HUES6 (cell line): ENCODE data around the gene INTS6.

Experiments used
- H3K27ac ChIP-seq: 2 replicates; pipeline ENCODE4 v1.7.0; 2013; ENCODE audit warnings: low read depth, mild to moderate bottlenecking, low read length, inconsistent platforms
- H3K27me3 ChIP-seq: 2 replicates; pipeline ENCODE4 v1.6.1; 2013; ENCODE audit warnings: low read length; ENCODE audit not compliant: control insufficient read depth, insufficient read depth
- H3K36me3 ChIP-seq: 2 replicates; pipeline ENCODE4 v1.6.1; 2013; ENCODE audit warnings: low read length; ENCODE audit not compliant: control insufficient read depth, insufficient read depth
- H3K4me1 ChIP-seq: 2 replicates; pipeline ENCODE4 v1.6.1; 2013; ENCODE audit warnings: low read length; ENCODE audit not compliant: control insufficient read depth, insufficient read depth
- H3K4me3 ChIP-seq: 2 replicates; pipeline ENCODE4 v1.5.1; 2013; ENCODE audit warnings: low read depth, low read length
- H3K9ac ChIP-seq: one replicate; pipeline ENCODE4 v1.6.1; 2013; ENCODE audit warnings: mild to moderate bottlenecking, low read length
- H3K9me3 ChIP-seq: 2 replicates; pipeline ENCODE4 v1.6.1; 2013; ENCODE audit warnings: low read depth, low read length; ENCODE audit not compliant: control insufficient read depth, insufficient read depth

Gene INTS6

GRCh38 chr13:51452361-51453206, at the start of gene INTS6:
Gene INTS6, minus strand, starts transcription at chr13:51453036. Its CDS starts 511 bp downstream, at chr13:51452525.
- Histone ChIP-seq H3K9me3 (peaks cover 13% of the 10 kb centered on the region; the same call in 1 of the 2 replicates), H3K27me3 (no peaks in the 10 kb centered on the region), H3K36me3 (peaks cover 44% of the 10 kb centered on the region), H3K27ac (peak within 1 kb of the TSS; percentile 92), H3K4me1 (no peaks in the 10 kb centered on the region; the same call in 1 of the 2 replicates), H3K4me3 (peak within 1 kb of the TSS; percentile 94), H3K9ac (peak within 1 kb of the TSS; percentile 96)

GRCh38 chr13:51502153-51502651, 49.4 kb upstream of the INTS6 start:
- Histone ChIP-seq H3K4me1 (no peaks in the 10 kb centered on the region), H3K9me3 (no peaks in the 10 kb centered on the region), H3K4me3 (no peak overlapping the region), H3K9ac (no peak overlapping the region), H3K27me3 (no peaks in the 10 kb centered on the region), H3K36me3 (no peaks in the 10 kb centered on the region), H3K27ac (no peak overlapping the region)

- Histone ChIP-seq H3K27me3 (no peaks in the 10 kb centered on the region), H3K4me1 (no peaks in the 10 kb centered on the region), H3K27ac (no peak overlapping the region), H3K9me3 (no peaks in the 10 kb centered on the region), H3K4me3 (no peak overlapping the region), H3K36me3 (no peaks in the 10 kb centered on the region), H3K9ac (no peak overlapping the region)
Observed at GRCh38 chr13:51501592-51502152, 48.8 kb upstream of the INTS6 start.

- Histone ChIP-seq H3K36me3 (no peaks in the 10 kb centered on the region), H3K9me3 (no peaks in the 10 kb centered on the region), H3K4me3 (no peak overlapping the region), H3K4me1 (no peaks in the 10 kb centered on the region), H3K27ac (no peak overlapping the region), H3K9ac (no peak overlapping the region), H3K27me3 (no peaks in the 10 kb centered on the region)
Observed at GRCh38 chr13:51501096-51501495, 48.3 kb upstream of the INTS6 start.

- no peak overlapping the region for H3K9ac ChIP-seq
- H3K9me3 ChIP-seq = no peaks in the 10 kb centered on the region
- H3K4me1 ChIP-seq = no peaks in the 10 kb centered on the region
- H3K27me3 ChIP-seq = no peaks in the 10 kb centered on the region
- no peaks in the 10 kb centered on the region for H3K36me3 ChIP-seq
- no peak overlapping the region for H3K4me3 ChIP-seq
- no peak overlapping the region for H3K27ac ChIP-seq
Observed at GRCh38 chr13:51500687-51501086, 47.9 kb upstream of the INTS6 start.

- H3K9ac ChIP-seq = no peak overlapping the region
- no peaks in the 10 kb centered on the region for H3K27me3 ChIP-seq
- no peaks in the 10 kb centered on the region for H3K4me1 ChIP-seq
- H3K27ac ChIP-seq = no peak overlapping the region
- no peaks in the 10 kb centered on the region for H3K9me3 ChIP-seq
- H3K4me3 ChIP-seq = no peak overlapping the region
- H3K36me3 ChIP-seq = no peaks in the 10 kb centered on the region
Observed at GRCh38 chr13:51499841-51500240, 47.0 kb upstream of the INTS6 start.

- no peaks in the 10 kb centered on the region for H3K27me3 ChIP-seq
- H3K9me3 ChIP-seq = no peaks in the 10 kb centered on the region
- no peak overlapping the region for H3K9ac ChIP-seq
- H3K27ac ChIP-seq = no peak overlapping the region
- no peaks in the 10 kb centered on the region for H3K36me3 ChIP-seq
- H3K4me3 ChIP-seq = no peak overlapping the region
- H3K4me1 ChIP-seq = no peaks in the 10 kb centered on the region
Observed at GRCh38 chr13:51495316-51495715, 42.5 kb upstream of the INTS6 start.

- H3K9me3 ChIP-seq = no peaks in the 10 kb centered on the region
- no peaks in the 10 kb centered on the region for H3K27me3 ChIP-seq
- H3K9ac ChIP-seq = no peak overlapping the region
- H3K27ac ChIP-seq = no peak overlapping the region
- no peaks in the 10 kb centered on the region for H3K4me1 ChIP-seq
- no peak overlapping the region for H3K4me3 ChIP-seq
- no peaks in the 10 kb centered on the region for H3K36me3 ChIP-seq
Observed at GRCh38 chr13:51494156-51494555, 41.3 kb upstream of the INTS6 start.

- no peak overlapping the region for H3K27ac ChIP-seq
- no peaks in the 10 kb centered on the region for H3K27me3 ChIP-seq
- no peaks in the 10 kb centered on the region for H3K9me3 ChIP-seq
- no peaks in the 10 kb centered on the region for H3K4me1 ChIP-seq
- H3K36me3 ChIP-seq = no peaks in the 10 kb centered on the region
- no peak overlapping the region for H3K4me3 ChIP-seq
- no peak overlapping the region for H3K9ac ChIP-seq
Observed at GRCh38 chr13:51488212-51488611, 35.4 kb upstream of the INTS6 start.

GRCh38 chr13:51481656-51482055, 28.8 kb upstream of the INTS6 start:
- Histone ChIP-seq H3K9me3 (no peaks in the 10 kb centered on the region), H3K36me3 (no peaks in the 10 kb centered on the region), H3K4me1 (no peaks in the 10 kb centered on the region), H3K27me3 (no peaks in the 10 kb centered on the region), H3K9ac (no peak overlapping the region), H3K27ac (no peak overlapping the region), H3K4me3 (no peak overlapping the region)

- Histone ChIP-seq H3K27ac (no peak overlapping the region), H3K36me3 (no peaks in the 10 kb centered on the region), H3K27me3 (no peaks in the 10 kb centered on the region), H3K9me3 (no peaks in the 10 kb centered on the region), H3K4me3 (no peak overlapping the region), H3K9ac (no peak overlapping the region), H3K4me1 (no peaks in the 10 kb centered on the region)
Observed at GRCh38 chr13:51479199-51479523, 26.3 kb upstream of the INTS6 start.
